SIG-M5 treated with dmso at 0.1 percent for 504 hours (cell line): ENCODE results near the gene RNF227.
"Not testable (repeated sequence)": the region's sequence is repeated elsewhere in the genome, so short reads cannot be mapped to it uniquely, and the experiment has no call there.

Experiments used
- DNase-seq: peaks from one replicate; lab custom pipeline; 2025; ENCODE audit not compliant: unreplicated experiment; lab: John Stamatoyannopoulos, UW

Gene RNF227

GRCh38 chr17:7915611-7916384, at the start of gene RNF227:
Gene RNF227, minus strand, starts transcription at chr17:7916289. Its CDS starts 94 bp downstream, at chr17:7916195.
- DNase-seq = peak; percentile 83

DNA sequence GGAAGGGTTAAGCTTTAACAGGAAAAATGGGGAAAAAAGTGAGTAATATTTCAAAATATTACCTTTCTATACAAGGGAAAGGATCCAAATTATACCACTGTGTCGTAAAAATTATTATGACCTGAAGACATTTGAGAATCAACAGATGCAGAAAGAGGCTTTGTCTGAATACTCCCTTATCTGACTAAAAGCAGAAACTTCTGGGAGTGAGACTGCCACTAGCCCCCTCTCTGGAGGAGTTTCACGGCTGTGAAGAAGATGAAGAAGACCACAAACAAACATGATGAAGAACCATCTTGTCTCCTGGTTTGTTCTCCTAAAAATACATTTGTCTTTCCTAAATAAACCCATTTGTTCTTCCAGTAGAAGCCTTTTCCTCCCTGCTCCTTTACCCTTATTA, 45.3 kb upstream of the RNF227 start:
- DNase-seq = no peak

DNA sequence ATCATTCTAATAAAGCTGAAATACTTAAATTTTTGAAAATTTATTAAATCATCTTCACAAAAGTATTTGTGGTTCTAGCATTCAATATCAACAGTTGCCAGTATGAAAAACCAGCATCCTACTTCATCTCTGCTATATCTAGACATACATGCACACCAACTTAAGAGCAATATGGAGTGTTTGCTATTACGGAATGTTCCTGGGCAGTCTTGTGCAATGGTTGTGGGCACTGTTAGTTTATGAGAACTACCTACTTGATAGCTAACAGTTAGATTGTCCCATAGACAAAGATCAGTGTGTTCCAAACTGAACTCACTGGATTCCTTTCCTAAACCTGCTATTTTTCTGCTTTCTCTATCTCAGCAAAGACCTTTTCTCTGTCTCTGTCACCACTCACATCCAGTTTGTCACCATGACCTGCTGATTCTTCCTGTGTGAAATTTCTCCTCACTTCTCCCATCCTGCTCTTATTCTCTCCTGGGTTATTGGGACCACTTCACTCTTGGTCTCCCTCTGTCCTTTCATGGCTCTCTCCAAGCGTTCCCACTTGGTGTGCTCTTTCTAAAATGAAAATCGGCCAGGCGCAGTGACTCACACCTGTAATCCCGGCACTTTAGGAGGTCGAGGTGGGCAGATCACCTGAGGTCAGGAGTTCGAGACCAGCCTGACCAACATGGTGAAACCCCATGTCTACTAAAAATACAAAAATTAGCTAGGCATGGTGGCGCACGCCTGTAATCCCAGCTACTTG, 43.6 kb upstream of the RNF227 start:
- peak; percentile 28 for DNase-seq

DNA sequence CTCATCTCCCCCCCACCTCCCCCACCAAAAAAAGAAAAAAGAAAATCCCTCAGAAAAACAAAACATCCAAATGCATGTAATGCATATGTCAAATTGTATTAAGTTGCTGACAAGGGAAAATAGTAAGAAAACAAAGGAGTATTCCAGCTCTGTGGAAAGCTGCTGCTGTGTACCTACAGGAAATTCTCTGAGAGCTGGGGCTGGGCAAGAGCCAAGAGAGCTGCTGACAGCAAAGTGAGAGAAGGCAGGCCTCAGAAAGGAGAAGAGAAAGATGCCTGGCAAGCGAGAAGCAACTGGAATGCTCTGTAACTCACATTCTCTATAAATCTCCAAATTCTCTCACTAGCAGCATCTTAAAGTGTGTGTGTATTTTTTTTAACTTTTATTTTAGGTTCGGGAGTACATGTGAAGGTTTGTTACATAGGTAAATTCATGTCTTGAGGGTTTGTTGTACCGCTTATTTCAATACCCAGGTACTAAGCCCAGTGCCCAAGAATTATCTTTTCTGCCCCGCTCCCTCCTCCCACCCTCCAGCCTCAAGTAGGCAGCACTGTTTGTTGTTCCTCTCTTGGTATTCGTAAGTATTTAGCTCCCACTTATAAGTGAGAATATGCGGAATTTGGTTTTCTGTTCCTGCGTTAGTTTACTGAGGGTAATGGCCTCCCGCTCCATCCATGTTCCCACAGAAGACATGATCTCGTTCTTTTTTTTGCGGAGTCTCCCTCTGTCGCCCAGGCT, 40.3 kb upstream of the RNF227 start:
- DNase-seq = no peak

DNA sequence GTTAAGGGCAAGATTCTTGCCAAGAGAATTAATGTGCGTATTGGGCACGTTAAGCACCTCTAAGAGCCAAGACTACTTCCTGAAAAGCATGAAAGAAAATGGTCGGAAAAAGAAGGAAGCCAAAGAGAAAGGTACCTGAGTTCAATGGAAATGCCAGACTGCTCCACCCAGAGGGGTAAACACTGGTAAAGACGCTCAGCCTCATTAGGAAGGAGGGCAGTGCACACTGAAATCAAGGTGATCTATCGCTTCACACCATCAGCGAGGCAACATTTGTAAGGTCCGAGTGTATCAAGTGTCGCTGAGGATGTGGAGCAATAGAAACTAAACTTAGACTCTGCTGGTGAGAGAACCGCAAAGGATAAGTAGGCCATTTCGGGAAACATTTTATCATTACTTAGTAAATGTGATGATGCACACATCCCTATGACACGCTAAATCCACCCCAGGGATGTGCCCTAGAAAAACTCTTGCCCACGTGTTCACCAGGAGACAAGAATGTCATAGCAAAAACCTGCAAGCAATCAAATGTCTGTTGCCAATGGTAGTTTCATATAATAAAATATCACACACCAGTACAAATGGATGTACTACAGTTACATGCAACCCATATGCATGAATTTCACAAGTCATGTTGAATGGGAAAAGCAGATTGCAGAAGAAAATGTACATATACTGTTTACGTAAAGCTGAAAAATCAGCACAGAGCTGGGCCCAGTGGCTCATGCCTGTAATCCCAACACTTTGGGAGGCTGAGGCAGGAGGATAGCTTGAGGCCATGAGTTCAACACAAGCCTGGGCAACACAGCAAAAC, 39.5 kb upstream of the RNF227 start:
- DNase-seq = no peak

GRCh38 chr17:7953266-7953665, 37.2 kb upstream of the RNF227 start:
- DNase-seq = not testable (repeated sequence)

DNA sequence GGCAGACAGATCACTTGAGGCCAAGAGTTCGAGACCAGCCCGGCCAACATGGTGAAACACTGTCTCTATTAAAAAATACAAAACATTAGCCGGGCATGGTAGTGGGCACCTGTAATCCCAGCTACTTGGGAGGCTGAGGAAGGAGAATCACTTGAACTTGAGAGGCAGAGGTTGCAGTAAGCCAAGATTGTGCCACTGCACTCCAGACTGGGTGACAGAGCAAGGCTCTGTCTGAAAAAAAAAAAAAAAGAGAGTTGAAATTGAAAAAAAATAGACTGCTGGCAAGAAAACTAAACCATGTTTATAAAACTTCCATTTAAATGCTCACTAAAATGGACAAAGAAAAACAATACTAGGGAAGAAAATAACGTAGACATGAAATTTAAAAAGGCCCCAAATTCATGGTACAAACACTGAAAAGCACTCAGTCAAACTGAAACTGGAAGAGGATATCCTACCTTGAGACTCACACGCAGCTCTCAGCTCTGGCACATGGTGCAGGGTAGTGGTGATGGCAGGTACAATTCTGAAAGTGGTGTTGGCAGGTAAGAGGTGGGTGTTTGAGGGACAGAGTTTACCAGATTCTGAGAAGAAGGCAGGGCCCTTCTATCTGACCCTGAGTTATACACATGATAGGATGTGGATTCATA, 35.2 kb upstream of the RNF227 start:
- DNase-seq = no peak

GRCh38 chr17:7950578-7950977, 34.5 kb upstream of the RNF227 start:
- no peak for DNase-seq

- no peak for DNase-seq
Observed at GRCh38 chr17:7947651-7948050, 31.6 kb upstream of the RNF227 start.

DNA sequence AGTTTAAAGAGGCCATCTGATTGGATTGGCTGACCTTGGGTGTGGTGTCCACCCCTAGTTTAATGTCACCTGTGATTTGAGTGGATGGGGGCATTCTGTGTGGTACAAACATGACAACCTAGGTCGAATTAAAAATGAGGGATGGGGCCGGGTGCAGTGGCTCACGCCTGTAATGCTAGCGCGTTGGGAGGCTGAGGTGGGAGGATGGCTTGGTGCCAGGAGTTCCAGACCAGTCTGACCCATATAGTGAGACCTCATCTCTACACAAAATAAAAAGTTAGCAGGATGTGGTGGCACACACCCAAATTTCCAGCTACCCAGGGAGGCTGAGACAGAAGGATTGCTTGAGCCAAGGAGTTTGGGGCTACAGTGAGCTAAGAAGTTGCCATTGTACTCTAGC, 30.4 kb upstream of the RNF227 start:
- no peak for DNase-seq

GRCh38 chr17:7945651-7946050, 29.6 kb upstream of the RNF227 start:
- DNase-seq = no peak

DNA sequence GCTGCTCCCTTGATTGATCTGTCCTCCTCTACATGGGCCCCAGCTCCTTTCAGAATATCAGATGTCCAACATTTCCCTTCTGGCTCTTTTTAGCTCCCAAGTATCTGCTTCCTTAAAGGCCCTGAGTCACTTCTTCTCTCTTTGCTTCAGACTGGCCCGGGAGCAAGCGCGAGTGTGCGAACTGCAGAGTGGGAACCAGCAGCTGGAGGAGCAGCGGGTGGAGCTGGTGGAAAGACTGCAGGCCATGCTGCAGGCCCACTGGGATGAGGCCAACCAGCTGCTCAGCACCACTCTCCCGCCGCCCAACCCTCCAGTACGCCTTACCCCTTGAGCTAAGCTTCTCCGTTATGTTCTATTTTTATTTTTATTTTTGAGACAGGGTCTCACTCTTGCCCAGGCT, 28.2 kb upstream of the RNF227 start:
- no peak for DNase-seq

GRCh38 chr17:7943291-7943690, 27.2 kb upstream of the RNF227 start:
- no peak for DNase-seq

DNA sequence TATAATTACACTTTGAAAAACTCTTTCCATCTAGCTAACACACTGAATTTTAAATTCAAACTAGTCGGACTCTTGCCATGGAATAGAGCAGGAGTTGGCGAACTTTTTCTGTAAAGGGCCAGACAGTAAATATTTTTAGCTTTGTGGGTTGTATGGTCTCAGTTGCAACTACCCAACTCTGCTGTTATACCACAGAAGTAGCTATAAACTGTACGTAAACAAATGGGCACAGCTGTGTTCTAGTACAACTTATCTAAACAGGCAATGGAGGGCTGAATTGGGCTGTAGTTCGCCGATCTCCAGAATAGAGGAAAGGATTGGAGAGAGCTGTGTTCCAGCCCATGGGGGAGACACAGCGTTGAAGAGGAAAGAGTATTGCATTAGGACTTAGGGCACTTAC, 24.7 kb upstream of the RNF227 start:
- no peak for DNase-seq

DNA sequence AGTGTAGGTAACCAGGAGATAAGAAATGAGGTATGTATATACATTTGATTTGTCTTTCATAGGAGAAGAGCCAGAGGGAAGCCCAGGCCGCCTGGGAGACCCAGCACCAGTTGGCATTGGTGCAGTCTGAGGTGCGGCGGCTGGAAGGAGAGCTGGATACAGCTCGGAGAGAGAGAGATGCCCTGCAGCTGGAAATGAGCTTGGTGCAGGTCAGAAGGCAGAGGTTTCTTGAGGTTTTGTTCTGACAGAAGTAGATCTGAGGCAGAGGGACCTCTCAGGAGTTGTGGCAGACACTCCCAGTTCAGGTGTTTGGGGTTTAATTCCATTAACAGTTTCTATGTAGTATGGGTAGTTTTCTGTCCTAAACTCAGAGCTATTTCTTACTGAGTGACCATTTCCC, 23.9 kb upstream of the RNF227 start:
- no peak for DNase-seq

DNA sequence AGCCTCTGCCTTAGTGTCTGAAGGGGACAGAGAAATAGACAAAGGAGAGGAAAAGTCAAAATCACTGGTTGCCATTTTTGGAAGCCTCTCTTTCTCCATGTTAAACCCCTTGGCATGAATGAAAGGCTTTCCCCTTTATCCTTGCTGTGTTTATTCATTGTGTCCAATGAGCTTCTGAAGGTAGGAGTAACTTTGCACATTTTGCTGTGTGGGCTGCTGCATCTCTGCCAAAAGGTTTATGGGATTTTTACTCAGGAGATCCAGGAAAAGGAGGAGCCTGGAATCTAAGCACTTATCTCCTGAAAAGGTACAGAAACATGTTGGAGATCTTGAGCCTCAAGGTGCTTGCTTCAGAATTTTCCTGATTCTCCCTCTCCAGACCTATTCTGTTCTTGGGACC, 19.8 kb upstream of the RNF227 start:
- no peak for DNase-seq

GRCh38 chr17:7932949-7933348, 16.9 kb upstream of the RNF227 start:
- DNase-seq = peak; percentile 77

- DNase-seq = peak; percentile 15
Observed at GRCh38 chr17:7932483-7932891, 16.4 kb upstream of the RNF227 start.

DNA sequence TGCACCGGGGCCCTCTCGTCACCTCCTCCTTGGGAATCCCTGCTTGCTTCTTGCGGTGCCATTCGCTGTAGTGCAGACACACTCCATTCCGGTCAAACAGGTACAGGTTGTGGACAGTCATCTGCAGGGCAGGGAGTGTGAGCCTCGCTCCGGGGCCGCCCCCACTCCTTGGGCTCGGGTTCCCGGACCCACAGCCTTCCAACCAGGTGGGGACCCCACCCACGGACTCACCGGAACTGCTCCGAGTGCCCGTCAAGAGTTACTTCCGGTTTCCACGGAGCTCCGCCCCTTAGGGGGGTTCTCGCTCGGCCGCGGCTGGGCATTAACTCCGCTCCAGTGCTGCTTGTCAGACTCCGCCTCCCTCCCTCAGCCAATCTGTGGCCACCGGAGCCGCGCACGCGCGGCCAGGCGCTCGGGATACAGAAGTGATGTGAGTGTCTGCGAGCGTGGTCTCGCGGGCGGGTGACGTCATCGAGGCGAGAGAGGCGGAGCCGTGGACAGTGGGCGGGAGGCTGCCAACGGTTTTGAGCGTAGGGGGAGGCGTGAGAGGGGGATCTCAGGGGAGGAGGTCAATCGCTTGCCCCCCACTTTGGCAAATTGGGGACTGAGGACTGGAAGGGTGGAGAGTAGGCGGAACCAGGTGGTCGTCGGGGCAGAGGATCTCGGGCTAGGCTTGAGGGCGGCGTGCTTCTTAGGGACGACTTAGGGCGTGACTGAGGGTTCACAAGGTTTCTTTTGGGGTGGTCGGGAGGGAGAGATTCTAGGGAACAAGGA, 15.8 kb upstream of the RNF227 start, which contains the start of the genes CNTROB and TRAPPC1:
TSS of gene CNTROB (plus strand) at position 498 of the 774 bp plus-strand sequence. CDS start 874 bp downstream, outside the sequence.
TSS of gene TRAPPC1 (minus strand) at position 238 of the 774 bp plus-strand sequence. CDS start at position 121, 117 bp downstream.
- peak; percentile 97 for DNase-seq
